GM19395 (cell line): ENCODE measurements around the gene COX4I1.

ENCODE experiments used
- ATAC-seq: cut with Tn5 transposase; IDR thresholded peaks from one replicate; pipeline ENCODE4 v1.9.1; 2021; ENCODE audit warnings: mild to moderate bottlenecking, moderate library complexity; ENCODE audit not compliant: unreplicated experiment

Gene COX4I1

GRCh38 chr16:85838381-85838780 lies 38.9 kb downstream of the COX4I1 start:
- no peak for ATAC-seq

- ATAC-seq, result no peak
Measured at GRCh38 chr16:85838876-85839585, 39.5 kb downstream of the COX4I1 start.

- no peak for ATAC-seq
Measured at GRCh38 chr16:85839681-85840240, 40.3 kb downstream of the COX4I1 start.

- ATAC-seq, result no peak
Measured at GRCh38 chr16:85840395-85840794, 40.9 kb downstream of the COX4I1 start.

- no peak for ATAC-seq
Measured at GRCh38 chr16:85840801-85841200, 41.3 kb downstream of the COX4I1 start.

GRCh38 chr16:85842435-85842834 lies 42.9 kb downstream of the COX4I1 start:
- ATAC-seq, result no peak

- ATAC-seq, result no peak
Measured at GRCh38 chr16:85842848-85843247, 43.4 kb downstream of the COX4I1 start.

- ATAC-seq, result no peak
Measured at GRCh38 chr16:85843471-85844168, 44.1 kb downstream of the COX4I1 start.

- ATAC-seq, result no peak
Measured at GRCh38 chr16:85844169-85844481, 44.6 kb downstream of the COX4I1 start.

GRCh38 chr16:85844786-85845185 lies 45.3 kb downstream of the COX4I1 start:
- no peak for ATAC-seq

GRCh38 chr16:85845266-85845665 lies 45.8 kb downstream of the COX4I1 start:
- ATAC-seq, result no peak

- ATAC-seq, result no peak
Measured at GRCh38 chr16:85846461-85846860, 47.0 kb downstream of the COX4I1 start.

GRCh38 chr16:85847036-85847435 lies 47.5 kb downstream of the COX4I1 start:
- ATAC-seq, result no peak

GRCh38 chr16:85847681-85848601 lies 48.4 kb downstream of the COX4I1 start:
- ATAC-seq, result no peak

GRCh38 chr16:85848986-85849385 lies 49.5 kb downstream of the COX4I1 start:
- ATAC-seq, result no peak

GRCh38 chr16:85849388-85849787 lies 49.9 kb downstream of the COX4I1 start:
- ATAC-seq, result no peak

- ATAC-seq, result no peak
Measured at GRCh38 chr16:85850344-85850880, 50.9 kb downstream of the COX4I1 start.

GRCh38 chr16:85851034-85851785 lies 51.7 kb downstream of the COX4I1 start:
- ATAC-seq, result no peak

GRCh38 chr16:85853547-85854545 lies 54.4 kb downstream of the COX4I1 start:
- ATAC-seq, result no peak
